Measurements from ENCODE around the gene GULP1. TPM values are rescaled to one million over a fixed set of nuclear protein-coding genes. Genes with fewer than 3 reads are reported as not detected.

GULP1 gene
- total and polyA plus RNA-seq, 2 experiments from 2014 or later, result 94.6 to 181 TPM

- H3K4me3 ChIP-seq, result no peak overlapping the region
- no peak for TF ChIP-seq JUNB (IDR thresholded peaks at IDR 0.05; ENCODE audit: unreplicated experiment)
- TF ChIP-seq EZH2phosphoT487 (IDR thresholded peaks at IDR 0.05; ENCODE audit: unreplicated experiment), result no peak
- no peak for TF ChIP-seq ZNF114 (CRISPR knock-in tag; IDR thresholded peaks at IDR 0.05)
- no peak for TF ChIP-seq CREB1 (CRISPR knock-in tag; IDR thresholded peaks at IDR 0.05; ENCODE audit: low read depth)
- no peak for TF ChIP-seq POLR2AphosphoS5 (IDR thresholded peaks at IDR 0.05; ENCODE audit: low read depth)
- TF ChIP-seq EZH2 (IDR thresholded peaks at IDR 0.05; ENCODE audit: low read depth, unreplicated experiment), result no peak
- no peak for TF ChIP-seq CTCF (conservative IDR thresholded peaks at IDR 0.05; ENCODE audit: low read depth in 2 of 2)
- Mint-ChIP-seq H3K27me3 (ENCODE audit: insufficient read depth, low read depth, poor library complexity) (peaks cover 4% of the 10 kb centered on the region), H3K4me1 (peaks cover 42% of the 10 kb centered on the region), H3K27ac (peak overlapping the region; percentile 47; the same call in 1 of the 2 replicates), H3K9me3 (no peaks in the 10 kb centered on the region), H3K4me3 (no peak overlapping the region), H3K36me3 (ENCODE audit: low read depth) (peaks cover 15% of the 10 kb centered on the region; the same call in 2 of the 3 replicates)
- DNase-seq (ENCODE audit: low spot score) (no peak), ATAC-seq (peak; percentile 68)
- H3K27ac ChIP-seq (ENCODE audit: low read depth), result peak overlapping the region; percentile 3; the same call in 1 of the 2 replicates
- H4K20me1 ChIP-seq (replicated peaks; ENCODE audit: insufficient read depth), result peaks cover 40% of the 10 kb centered on the region
- peaks cover 100% of the 10 kb centered on the region for H3K79me2 ChIP-seq (replicated peaks; ENCODE audit: insufficient read depth)
- no peak overlapping the region for H2AFZ ChIP-seq
- no peaks in the 10 kb centered on the region for H3F3A ChIP-seq (replicated peaks; ENCODE audit: low read depth)
- H3K4me2 ChIP-seq, result peak overlapping the region; percentile 16; the same call in 1 of the 2 replicates
- no peaks in the 10 kb centered on the region for H3K36me3 ChIP-seq (ENCODE audit: insufficient read depth)
- no peaks in the 10 kb centered on the region for H3K9me2 ChIP-seq (ENCODE audit: insufficient read depth)
- peaks cover 56% of the 10 kb centered on the region for H3K4me1 ChIP-seq (ENCODE audit: insufficient read depth)
- no peaks in the 10 kb centered on the region for H3K27me3 ChIP-seq (ENCODE audit: insufficient read depth)
Observed at GRCh38 chr2:188333751-188334524, 42.3 kb downstream of the GULP1 start.

GRCh38 chr2:188338463-188338862 is 46.8 kb downstream of the GULP1 start:
- Histone ChIP-seq H3F3A (replicated peaks; ENCODE audit: low read depth) (no peaks in the 10 kb centered on the region), H3K4me1 (ENCODE audit: insufficient read depth) (peaks cover 55% of the 10 kb centered on the region), H3K27me3 (ENCODE audit: insufficient read depth) (no peaks in the 10 kb centered on the region), H2AFZ (no peak overlapping the region), H3K36me3 (ENCODE audit: insufficient read depth) (no peaks in the 10 kb centered on the region), H3K27ac (ENCODE audit: low read depth) (no peak overlapping the region), H3K79me2 (replicated peaks; ENCODE audit: insufficient read depth) (peaks cover 100% of the 10 kb centered on the region), H3K9me2 (ENCODE audit: insufficient read depth) (no peaks in the 10 kb centered on the region), H3K4me3 (no peak overlapping the region), H4K20me1 (replicated peaks; ENCODE audit: insufficient read depth) (peaks cover 28% of the 10 kb centered on the region), H3K4me2 (no peak overlapping the region)
- H3K4me3 Mint-ChIP-seq, result no peak overlapping the region
- no peaks in the 10 kb centered on the region for H3K27me3 Mint-ChIP-seq (ENCODE audit: insufficient read depth, low read depth, poor library complexity)
- ATAC-seq, result no peak
- H3K27ac Mint-ChIP-seq, result no peak overlapping the region
- H3K36me3 Mint-ChIP-seq (ENCODE audit: low read depth), result peaks cover 20% of the 10 kb centered on the region; the same call in 2 of the 3 replicates
- no peaks in the 10 kb centered on the region for H3K9me3 Mint-ChIP-seq
- no peak for DNase-seq (ENCODE audit: low spot score)
- peaks cover 58% of the 10 kb centered on the region for H3K4me1 Mint-ChIP-seq
- TF ChIP-seq ZNF462 (CRISPR knock-in tag; IDR thresholded peaks at IDR 0.05) (no peak), POLR2AphosphoS5 (IDR thresholded peaks at IDR 0.05; ENCODE audit: low read depth) (no peak), STAT1 (IDR thresholded peaks at IDR 0.05; ENCODE audit: unreplicated experiment) (no peak), CREB1 (CRISPR knock-in tag; IDR thresholded peaks at IDR 0.05; ENCODE audit: low read depth) (no peak), EZH2phosphoT487 (IDR thresholded peaks at IDR 0.05; ENCODE audit: unreplicated experiment) (no peak), ZNF114 (CRISPR knock-in tag; IDR thresholded peaks at IDR 0.05) (no peak), ETS1 (IDR thresholded peaks at IDR 0.05) (no peak), JUNB (IDR thresholded peaks at IDR 0.05; ENCODE audit: unreplicated experiment) (no peak)

Measured in GM23338 (cell line).